GM18858 (cell line): ENCODE results near the gene DSTN.

ENCODE experiments used
- ATAC-seq: cut with Tn5 transposase; IDR thresholded peaks from one replicate; pipeline ENCODE4 v1.9.1; 2021; ENCODE audit not compliant: unreplicated experiment

Gene DSTN

GRCh38 chr20:17622851-17623508 is 53.1 kb downstream of the DSTN start:
- no peak for ATAC-seq

- ATAC-seq: no peak
Measured at GRCh38 chr20:17624070-17624469, 54.2 kb downstream of the DSTN start.

- no peak for ATAC-seq
Measured at GRCh38 chr20:17624551-17625245, 54.8 kb downstream of the DSTN start.

- no peak for ATAC-seq
Measured at GRCh38 chr20:17625246-17626051, 55.6 kb downstream of the DSTN start.

- no peak for ATAC-seq
Measured at GRCh38 chr20:17626217-17627007, 56.5 kb downstream of the DSTN start.

GRCh38 chr20:17627101-17627955 is 57.5 kb downstream of the DSTN start:
- no peak for ATAC-seq

GRCh38 chr20:17628101-17628841 is 58.4 kb downstream of the DSTN start:
- no peak for ATAC-seq

- no peak for ATAC-seq
Measured at GRCh38 chr20:17629025-17629424, 59.1 kb downstream of the DSTN start.

- ATAC-seq: no peak
Measured at GRCh38 chr20:17629678-17630089, 59.8 kb downstream of the DSTN start.

GRCh38 chr20:17630151-17630805 is 60.4 kb downstream of the DSTN start:
- no peak for ATAC-seq

GRCh38 chr20:17630806-17631195 is 60.9 kb downstream of the DSTN start:
- ATAC-seq: no peak

- ATAC-seq: no peak
Measured at GRCh38 chr20:17631576-17632319, 61.9 kb downstream of the DSTN start.

- ATAC-seq: no peak
Measured at GRCh38 chr20:17633221-17633849, 63.5 kb downstream of the DSTN start.

GRCh38 chr20:17633850-17634500 is 64.1 kb downstream of the DSTN start:
- ATAC-seq: no peak

GRCh38 chr20:17634661-17635331 is 64.9 kb downstream of the DSTN start:
- no peak for ATAC-seq

- no peak for ATAC-seq
Measured at GRCh38 chr20:17635332-17636244, 65.7 kb downstream of the DSTN start.
